GM12878 (cell line): ENCODE data around the gene SLC1A1. TPM values are rescaled to one million over a fixed set of nuclear protein-coding genes. Genes with fewer than 3 reads are reported as not detected.

Experiments
- ATAC-seq: fragments of 200-7000 bp; cut with Tn5 transposase; 3 replicates; pipeline ENCODE4 v1.9.1; 2020; ENCODE audit warnings: mild to moderate bottlenecking, moderate library complexity
- BruUV-seq: library from RNA; stranded (reverse); fragments of 400-500 nt; replicated peaks from 2 replicates; lab custom pipeline; 2021; lab: Mats Ljungman, UMichigan
- CTCF ChIA-PET: fragments of 300-600 bp; sonication (Branson Sonifier 250); formaldehyde crosslinking; extraction: SDS; loops from one replicate; lab custom pipeline; 2021; ENCODE audit warnings: inconsistent platforms; lab: Yijun Ruan, JAX
- POLR2A ChIA-PET: fragments of 350-600 bp; formaldehyde crosslinking; extraction: SDS; loops from one replicate; lab custom pipeline; 2021; ENCODE audit warnings: inconsistent platforms; lab: Charles Lee
- RAD21 ChIA-PET: fragments of 300-600 bp; sonication (Branson Sonifier 250); formaldehyde crosslinking; loops from one replicate; lab custom pipeline; 2023; ENCODE audit warnings: antibody characterized with exemption; ENCODE audit not compliant: unreplicated experiment; lab: Charles Lee
- SMC1A ChIA-PET: fragments of 300-600 bp; sonication (Branson Sonifier 250); formaldehyde crosslinking; loops from one replicate; lab custom pipeline; 2023; ENCODE audit not compliant: unreplicated experiment, uncharacterized antibody; lab: Charles Lee
- DNase-seq: peaks from one replicate; pipeline ENCODE4 v3.0.0-alpha.2; 2011; ENCODE audit warnings: low read depth, low spot score
- FAIRE-seq: peaks from 3 replicates; lab custom pipeline; 2011; peaks lifted over from hg19 to GRCh38; lab: Jason Lieb, UNC
- H2AFZ ChIP-seq: 2 replicates; pipeline ENCODE4 v1.6.0; 2011; ENCODE audit warnings: low read depth, low read length, control low read depth; ENCODE audit not compliant: control insufficient read depth
- H3K27ac ChIP-seq: 2 replicates; pipeline ENCODE4 v1.5.1; 2011; ENCODE audit warnings: control low read depth; ENCODE audit not compliant: control insufficient read depth, insufficient read depth
- H3K27me3 ChIP-seq, 2 experiments: replicated peaks in 1 of 2; 2 replicates each; pipeline versions ENCODE4 v1.6.0 to v1.6.1; 2011; ENCODE audit warnings: low read length in 1 of 2; ENCODE audit not compliant: control insufficient read depth in 2 of 2, insufficient read depth in 2 of 2
- H3K36me3 ChIP-seq, 2 experiments: 2 replicates each; pipeline ENCODE4 v1.5.1; 2011; ENCODE audit warnings: low read length in 1 of 2; ENCODE audit not compliant: control insufficient read depth in 2 of 2, insufficient read depth in 2 of 2
- H3K4me1 ChIP-seq: 2 replicates; pipeline ENCODE4 v1.6.1; 2011; ENCODE audit warnings: mild to moderate bottlenecking, low read length, moderate library complexity, mixed read lengths; ENCODE audit not compliant: control insufficient read depth, insufficient read depth
- H3K4me2 ChIP-seq: 2 replicates; pipeline ENCODE4 v1.6.0; 2011; ENCODE audit warnings: control low read depth; ENCODE audit not compliant: control insufficient read depth, insufficient read depth
- H3K4me3 ChIP-seq: fragments of 200-600 bp; sonication (generic); 2 replicates; pipeline ENCODE4 v1.5.1; 2016
- H3K79me2 ChIP-seq: 2 replicates; pipeline ENCODE4 v1.6.0; 2011; ENCODE audit warnings: low read length; ENCODE audit not compliant: control insufficient read depth, insufficient read depth
- H3K9ac ChIP-seq: 2 replicates; pipeline ENCODE4 v1.8.0; 2011; ENCODE audit warnings: low read length, control low read depth, mixed read lengths; ENCODE audit not compliant: control insufficient read depth, insufficient read depth
- H3K9me3 ChIP-seq: replicated peaks from 3 replicates; pipeline ENCODE4 v1.5.1; 2011; ENCODE audit warnings: mild to moderate bottlenecking, low read length; ENCODE audit not compliant: control insufficient read depth, insufficient read depth
- H4K20me1 ChIP-seq: 2 replicates; pipeline ENCODE4 v1.6.0; 2011; ENCODE audit not compliant: control insufficient read depth, insufficient read depth
- ATF3 ChIP-seq: IDR thresholded peaks from 2 replicates; pipeline ENCODE4 v1.6.1; 2011; ENCODE audit warnings: low read depth, mild to moderate bottlenecking, low read length, moderate library complexity, borderline replicate concordance; ENCODE audit errors: extremely low read depth
- CHD4 ChIP-seq: fragments of 200-600 bp; sonication (generic); IDR thresholded peaks from 2 replicates; pipeline ENCODE4 v1.6.1; 2016; ENCODE audit warnings: mild to moderate bottlenecking
- EZH2 ChIP-seq: IDR thresholded peaks from 2 replicates; pipeline ENCODE4 v1.6.1; 2012; ENCODE audit warnings: low read depth, mild to moderate bottlenecking, control low read depth, inconsistent platforms, low read length, borderline replicate concordance; ENCODE audit not compliant: control insufficient read depth
- HCFC1 ChIP-seq: fragments of 150-350 bp; IDR thresholded peaks from 2 replicates; pipeline ENCODE4 v1.6.1; 2014; ENCODE audit warnings: low read length
- MEF2B ChIP-seq: fragments of 450-650 bp; IDR thresholded peaks from 2 replicates; pipeline ENCODE4 v1.6.1; 2018; ENCODE audit warnings: mild to moderate bottlenecking, moderate library complexity; ENCODE audit not compliant: partially characterized antibody, poor library complexity, severe bottlenecking
- NR2F1 ChIP-seq: fragments of 450-650 bp; conservative IDR thresholded peaks from 2 replicates; pipeline ENCODE4 v1.6.1; 2017; ENCODE audit warnings: mild to moderate bottlenecking
- RCOR1 ChIP-seq: conservative IDR thresholded peaks from 2 replicates; pipeline ENCODE4 v1.6.1; 2012; ENCODE audit warnings: low read depth, low read length, improper control_type of control experiment
- RELA ChIP-seq: fragments of 450-650 bp; IDR thresholded peaks from 2 replicates; pipeline ENCODE4 v1.8.0; 2014; ENCODE audit warnings: borderline replicate concordance; ENCODE audit not compliant: partially characterized antibody
- TCF3 ChIP-seq: IDR thresholded peaks from 2 replicates; pipeline ENCODE4 v1.6.1; 2012; ENCODE audit warnings: low read depth, mild to moderate bottlenecking, low read length, borderline replicate concordance; ENCODE audit not compliant: insufficient read depth
- TCF7 ChIP-seq: IDR thresholded peaks from 2 replicates; pipeline ENCODE4 v1.6.1; 2014; ENCODE audit warnings: antibody characterized with exemption, borderline replicate concordance
- ZNF217 ChIP-seq: fragments of 450-650 bp; IDR thresholded peaks from 2 replicates; pipeline ENCODE4 v1.6.1; 2017; ENCODE audit warnings: antibody characterized with exemption, mild to moderate bottlenecking
- ZNF592 ChIP-seq: fragments of 450-650 bp; IDR thresholded peaks from 2 replicates; pipeline ENCODE4 v1.6.1; 2017; ENCODE audit warnings: mild to moderate bottlenecking, moderate library complexity
- ZZZ3 ChIP-seq: IDR thresholded peaks from 2 replicates; pipeline ENCODE4 v1.6.1; 2011; ENCODE audit warnings: low read depth; ENCODE audit not compliant: control insufficient read depth, insufficient read length
- WGBS: methylation state at CpG from one replicate; pipeline ENCODE4 v1.1.6; 2016; ENCODE audit warnings: low lambda C conversion rate; ENCODE audit not compliant: insufficient replicate concordance, insufficient coverage; ENCODE audit errors: missing lambda C conversion rate; 5-methylcytosine and 5-hydroxymethylcytosine counted together
- in situ Hi-C: fragments of 300-500 bp; cut with MboI; formaldehyde crosslinking; loops from 9 replicates; pipeline ENCODE4 v1.14.3; 2018; ENCODE audit warnings: mixed read lengths
- intact Hi-C: fragments of 100-400 bp; cut with micrococcal nuclease; formaldehyde crosslinking; loops from one replicate; pipeline ENCODE4 v1.14.2; 2022; ENCODE audit not compliant: unreplicated experiment
- polyA plus RNA-seq, 11 experiments: library from polyadenylated mRNA; depleted of rRNA in 4 of 11; unstranded in 6 of 11; stranded (reverse) in 5 of 11; fragments of >200 nt; fragmentation: Nextera tagmentation in 4 of 11; fragmentation: Illumina TruSeq in 1 of 11; extraction: Ambion mirVana in 4 of 11; extraction: Trizol in 1 of 11; gene quantifications; 1 replicate in 1 of 11; 2 replicates in 10 of 11; pipeline versions ENCODE4 v1.2.1 to v1.2.3, GENCODE V29; 2011 to 2016; ENCODE audit warnings: inconsistent platforms in 2 of 11, missing spikeins in 2 of 11, low read depth in 1 of 11
- total RNA-seq, 4 experiments: library from RNA; depleted of rRNA in 3 of 4; stranded (reverse); fragments of >200 nt in 3 of 4; fragmentation: Illumina TruSeq in 1 of 4; extraction: Trizol in 1 of 4; gene quantifications; 2 replicates each; pipeline versions ENCODE4 v1.2.1 to v1.2.3, GENCODE V29; 2013 to 2021

Gene SLC1A1
- total and polyA plus RNA-seq, 10 of the 15 experiments (the other 5 are each of a cell fraction or from before 2014, with no cell fraction given): 4.2 to 24.9 (median 18.3) TPM

- TF ChIP-seq ZZZ3: no peak
- no peak for TF ChIP-seq CHD4
- TF ChIP-seq EZH2: no peak
- peak; percentile 59; the same call in 1 of the 2 replicates for TF ChIP-seq NR2F1
- no peak; the same call in none of the 2 replicates for TF ChIP-seq ZNF217
- no peak for TF ChIP-seq ATF3
- TF ChIP-seq RELA: no peak
- 0 out of 2 replicates have a peak, but pooled peaks have one; percentile 47 for TF ChIP-seq TCF3
- TF ChIP-seq RCOR1: no peak
- TF ChIP-seq TCF7: no peak
- peak; percentile 97 for TF ChIP-seq MEF2B
Measured at GRCh38 chr9:4489919-4490704, at the start of gene SLC1A1 (continued).

GRCh38 chr9:4442806-4443205 lies 47.5 kb upstream of the SLC1A1 start:
- FAIRE-seq: no peak
- POLR2A ChIA-PET: interaction anchor here (0.6 to 1.1 kb wide), 2 partner anchors 9 to 98 kb away, joined by 3 read pairs; no protein-coding TSS in a partner anchor

More at GRCh38 chr9:4442806-4443205, 47.5 kb upstream of the SLC1A1 start:
- peaks cover 6% of the 10 kb centered on the region; the same call in 1 of the 2 replicates for H3K4me1 ChIP-seq
- SMC1A ChIA-PET: interaction anchor here (1.0 to 1.2 kb wide), 2 partner anchors 16 to 106 kb away, joined by 3 to 4 read pairs; no protein-coding TSS in a partner anchor
- no peak overlapping the region for H2AFZ ChIP-seq
- H3K27ac ChIP-seq: no peak overlapping the region
- no peaks in the 10 kb centered on the region for H4K20me1 ChIP-seq
- no peaks in the 10 kb centered on the region for H3K79me2 ChIP-seq
- in situ Hi-C loops (no loop called here), intact Hi-C loops (no loop called here)
- H3K4me3 ChIP-seq: no peak overlapping the region
- WGBS: 87% methylated on average over 3 of the region's 3 CpGs
- ATAC-seq (no peak), DNase-seq (no peak)
- no peak overlapping the region for H3K9ac ChIP-seq
- no peaks in the 10 kb centered on the region; the same call in none of the 3 replicates for H3K9me3 ChIP-seq
- H3K27me3 ChIP-seq: no peaks in the 10 kb centered on the region
- CTCF ChIA-PET: no interaction called here
- H3K36me3 ChIP-seq: no peaks in the 10 kb centered on the region
- H3K4me2 ChIP-seq: no peak overlapping the region
- RAD21 ChIA-PET: no interaction called here
- no TSS peak for BruUV-seq
- TF ChIP-seq ZNF592 (no peak), HCFC1 (no peak)
